Gastrocnemius medialis (tissue), 4 donors: ENCODE data around the gene SLC13A5.

ENCODE experiments used
- POLR2A ChIP-seq, 2 donors: fragments of 450-650 bp; IDR thresholded peaks; one replicate each; pipeline ENCODE4 v1.6.1; 2017; ENCODE audit warnings: antibody characterized with exemption in 2 of 2, mild to moderate bottlenecking in 2 of 2, moderate library complexity in 2 of 2
- TF ChIP-seq, protein P1 (sequence below), 5 experiments: fragments of 450-650 bp in 3 of 5; fragments of 200-600 bp in 2 of 5; sonication (generic) in 2 of 5; IDR thresholded peaks in 4 of 5; conservative IDR thresholded peaks in 1 of 5; 1 replicate in 4 of 5; 2 replicates in 1 of 5; pipeline ENCODE4 v1.5.1; 2016 to 2019; ENCODE audit warnings: antibody characterized with exemption in 5 of 5, mild to moderate bottlenecking in 3 of 5, moderate library complexity in 3 of 5

DNA sequence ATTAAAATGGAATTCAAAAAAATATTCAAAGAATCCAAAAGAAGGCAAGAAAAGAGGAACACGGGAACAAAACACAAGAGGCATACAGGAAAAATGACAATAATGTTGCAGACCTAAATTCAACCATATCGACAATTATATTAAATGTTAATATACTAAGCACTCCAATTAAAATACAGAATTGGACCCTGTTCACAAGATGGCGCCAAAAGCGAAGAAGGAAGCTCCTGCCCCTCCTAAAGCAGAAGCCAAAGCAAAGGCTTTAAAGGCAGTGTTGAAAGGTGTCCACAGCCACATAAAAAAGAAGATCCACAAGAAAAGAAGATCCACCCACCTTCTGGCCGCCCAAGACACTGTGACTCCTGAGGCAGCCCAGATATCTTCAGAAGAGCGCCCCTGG lies 36.4 kb upstream of the SLC13A5 start:
- TF ChIP-seq, protein P1, sequence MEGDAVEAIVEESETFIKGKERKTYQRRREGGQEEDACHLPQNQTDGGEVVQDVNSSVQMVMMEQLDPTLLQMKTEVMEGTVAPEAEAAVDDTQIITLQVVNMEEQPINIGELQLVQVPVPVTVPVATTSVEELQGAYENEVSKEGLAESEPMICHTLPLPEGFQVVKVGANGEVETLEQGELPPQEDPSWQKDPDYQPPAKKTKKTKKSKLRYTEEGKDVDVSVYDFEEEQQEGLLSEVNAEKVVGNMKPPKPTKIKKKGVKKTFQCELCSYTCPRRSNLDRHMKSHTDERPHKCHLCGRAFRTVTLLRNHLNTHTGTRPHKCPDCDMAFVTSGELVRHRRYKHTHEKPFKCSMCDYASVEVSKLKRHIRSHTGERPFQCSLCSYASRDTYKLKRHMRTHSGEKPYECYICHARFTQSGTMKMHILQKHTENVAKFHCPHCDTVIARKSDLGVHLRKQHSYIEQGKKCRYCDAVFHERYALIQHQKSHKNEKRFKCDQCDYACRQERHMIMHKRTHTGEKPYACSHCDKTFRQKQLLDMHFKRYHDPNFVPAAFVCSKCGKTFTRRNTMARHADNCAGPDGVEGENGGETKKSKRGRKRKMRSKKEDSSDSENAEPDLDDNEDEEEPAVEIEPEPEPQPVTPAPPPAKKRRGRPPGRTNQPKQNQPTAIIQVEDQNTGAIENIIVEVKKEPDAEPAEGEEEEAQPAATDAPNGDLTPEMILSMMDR (IDR thresholded peaks at IDR 0.05 in 4 of 5, conservative IDR thresholded peaks at IDR 0.05 in 1 of 5) = no peak
- no peak for TF ChIP-seq POLR2A (IDR thresholded peaks at IDR 0.05)
